Occipital lobe (tissue), 2 donors: ENCODE data around the gene BMP7. TPM values are rescaled to one million over a fixed set of nuclear protein-coding genes. Genes with fewer than 3 reads are reported as not detected.

Source experiments
- DNase-seq: peaks from one replicate; lab custom pipeline; 2025; lab: John Stamatoyannopoulos, UW
- total RNA-seq: library from RNA; depleted of rRNA; stranded (reverse); fragments of >200 nt; gene quantifications from one replicate; pipeline ENCODE4 v1.2.3, GENCODE V29; 2014

BMP7 gene
- total RNA-seq, 1 donor from 2014 or later: 8.7 TPM

- DNase-seq: no peak
These were observed 113.9 kb downstream of the BMP7 start for GRCh38 chr20:57152557-57152956.

- no peak for DNase-seq
These were observed 115.9 kb downstream of the BMP7 start for GRCh38 chr20:57150559-57150958.

DNA sequence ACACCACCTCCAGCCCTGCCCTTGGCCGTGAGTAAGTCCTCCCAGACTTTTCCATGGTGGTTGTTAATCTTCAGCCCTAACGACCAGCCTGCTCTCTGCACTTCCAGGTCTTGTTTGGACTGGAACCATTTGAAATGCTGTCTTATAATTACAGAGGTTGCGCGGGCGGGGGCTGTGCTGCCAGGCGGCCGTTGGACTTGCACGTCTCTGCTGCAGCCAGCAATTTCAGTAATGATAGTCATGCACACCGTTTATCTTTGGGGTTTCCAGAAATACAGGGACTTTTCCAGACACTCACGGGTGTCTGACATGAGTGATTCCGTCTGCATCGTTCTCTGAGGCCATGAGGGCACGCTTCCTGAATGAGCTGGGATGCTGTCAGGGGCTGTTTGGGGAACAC lies 118.2 kb downstream of the BMP7 start:
- DNase-seq: no peak

DNA sequence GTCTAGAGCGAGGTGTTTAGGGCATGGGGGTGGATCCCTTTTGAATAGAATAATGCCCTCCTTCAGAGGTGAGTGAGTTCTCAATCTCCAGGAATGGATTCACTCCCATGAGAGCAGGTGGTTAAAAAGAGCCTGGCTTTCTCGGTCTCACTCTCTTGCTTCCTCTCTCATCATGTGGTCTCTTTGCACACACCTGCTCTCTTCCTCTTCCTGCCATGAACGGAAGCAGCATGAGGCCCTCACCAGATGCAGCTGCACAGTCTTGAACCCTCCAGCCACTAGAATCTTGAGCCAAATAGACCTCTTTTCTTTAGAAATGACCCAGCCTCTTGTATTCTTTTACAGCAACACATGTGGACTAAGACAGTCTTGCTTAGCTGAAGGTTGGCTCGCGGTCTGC lies 119.3 kb downstream of the BMP7 start:
- no peak for DNase-seq

DNA sequence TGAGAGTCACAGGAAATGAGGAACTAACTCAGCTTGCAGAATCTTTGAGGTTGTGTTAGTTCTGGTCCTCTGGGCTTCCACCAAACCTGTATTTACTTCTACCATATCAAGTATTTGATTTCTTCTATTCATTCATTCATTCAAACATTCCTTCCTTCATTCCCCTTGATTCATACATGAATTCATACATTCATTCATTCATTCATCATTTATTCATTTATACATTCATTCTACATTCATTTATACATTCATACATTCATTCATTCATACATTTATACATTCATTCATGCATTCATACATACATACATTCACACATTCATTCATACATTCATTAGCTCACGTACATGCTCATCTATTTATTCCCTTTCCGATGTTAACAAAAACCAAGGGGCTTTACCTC lies 120.3 kb downstream of the BMP7 start:
- DNase-seq: no peak

GRCh38 chr20:57145089-57145631 lies 121.3 kb downstream of the BMP7 start:
- no peak for DNase-seq

DNA sequence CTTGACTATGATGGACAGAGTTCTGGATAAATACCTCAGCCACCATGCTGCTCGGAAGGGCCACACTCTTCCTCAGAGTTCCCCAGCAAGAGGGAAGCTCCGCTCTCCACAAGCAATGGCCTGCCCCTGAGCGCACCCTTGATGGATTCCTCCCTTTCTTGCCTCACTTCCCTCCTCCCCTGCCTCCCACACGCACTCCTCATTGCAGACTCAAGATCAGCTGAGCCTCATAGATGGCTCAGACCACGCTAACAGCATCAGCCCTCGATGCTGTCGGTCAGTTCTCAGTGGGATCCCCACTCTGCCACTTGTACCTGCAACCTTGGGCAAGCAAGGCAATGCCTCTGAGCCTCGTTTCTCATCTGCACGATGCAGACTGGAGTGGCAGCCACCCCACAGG lies 123.3 kb downstream of the BMP7 start:
- no peak for DNase-seq

- DNase-seq: no peak
These were observed 123.8 kb downstream of the BMP7 start for GRCh38 chr20:57142667-57143066.

- DNase-seq: no peak
These were observed 124.9 kb downstream of the BMP7 start for GRCh38 chr20:57141492-57141891.

- DNase-seq: no peak
These were observed 126.0 kb downstream of the BMP7 start for GRCh38 chr20:57140416-57140965.

DNA sequence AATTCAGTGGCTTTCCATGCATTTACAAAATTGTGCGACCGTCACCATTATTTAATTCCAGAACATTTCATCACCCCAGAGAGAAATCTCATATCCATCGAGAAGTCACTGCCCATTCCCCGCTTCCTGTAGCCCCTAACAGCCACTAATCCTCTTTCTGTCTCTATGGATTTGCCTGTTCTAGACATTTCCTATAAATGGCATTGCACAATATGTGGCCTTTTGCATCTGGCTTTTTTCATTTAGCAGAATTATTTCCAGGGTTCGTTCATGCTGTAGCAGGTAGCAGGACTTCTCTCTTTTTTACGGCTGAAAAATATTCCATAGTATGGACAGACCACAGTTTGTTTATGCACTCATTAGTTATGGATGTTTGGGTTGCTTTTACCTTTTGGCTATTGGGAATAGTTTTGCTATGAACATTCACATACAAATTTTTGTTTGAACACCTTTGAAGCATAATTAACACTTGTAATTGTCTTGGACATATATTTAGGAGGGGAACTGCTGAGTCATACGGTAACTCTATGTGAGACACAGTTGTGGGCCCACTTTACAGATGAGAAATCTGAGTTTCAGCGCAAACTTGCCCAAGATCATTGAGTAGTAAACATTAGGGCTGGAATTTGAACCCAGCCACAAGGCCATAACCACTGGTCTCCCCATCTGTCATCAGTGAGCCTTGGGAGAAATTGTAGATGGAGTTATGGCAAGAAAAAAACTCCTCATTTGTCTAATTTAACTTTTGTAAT lies 126.9 kb downstream of the BMP7 start:
- no peak for DNase-seq

GRCh38 chr20:57138198-57138995 lies 128.0 kb downstream of the BMP7 start:
- no peak for DNase-seq

DNA sequence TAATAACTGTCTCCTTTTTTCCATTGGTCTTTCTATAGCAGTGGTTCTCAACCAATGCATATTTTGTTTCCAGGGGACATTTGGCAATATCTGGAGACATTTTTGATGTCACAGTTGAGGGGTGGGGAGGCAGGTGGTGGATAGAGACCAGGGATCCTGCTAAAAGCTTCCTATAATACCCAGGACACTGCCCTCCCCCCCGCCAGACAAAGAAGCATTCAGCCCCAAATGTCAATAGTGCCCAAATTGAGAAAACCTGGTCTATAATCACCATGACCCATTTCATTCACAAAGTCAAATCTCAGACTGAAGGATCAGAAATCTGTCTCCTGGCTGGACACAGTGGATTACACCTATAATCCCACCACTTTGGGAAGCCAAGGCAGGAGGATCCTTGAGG lies 128.8 kb downstream of the BMP7 start:
- no peak for DNase-seq

DNA sequence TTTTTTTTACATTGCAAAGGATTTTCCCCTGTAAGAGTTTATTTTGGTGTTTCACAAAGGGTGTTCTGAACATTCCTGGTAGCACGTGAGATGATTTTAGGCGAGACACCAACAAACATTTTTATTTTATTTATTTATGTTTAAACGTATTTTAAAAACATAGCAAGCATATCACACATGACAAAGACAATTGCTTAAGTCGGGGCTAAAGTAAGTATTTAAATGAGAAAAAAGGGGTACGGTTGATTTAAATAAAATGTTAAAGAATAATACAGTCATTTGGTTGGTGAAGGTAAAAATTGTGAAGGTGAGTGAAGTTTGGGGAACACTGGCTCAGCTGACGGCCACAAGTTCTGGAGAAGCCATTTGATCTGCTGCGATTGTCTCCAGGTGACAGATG lies 129.7 kb downstream of the BMP7 start:
- DNase-seq: no peak

GRCh38 chr20:57135875-57136274 lies 130.6 kb downstream of the BMP7 start:
- DNase-seq: no peak

GRCh38 chr20:57134804-57135203 lies 131.6 kb downstream of the BMP7 start:
- no peak for DNase-seq

GRCh38 chr20:57133926-57134650 lies 132.4 kb downstream of the BMP7 start:
- no peak for DNase-seq

DNA sequence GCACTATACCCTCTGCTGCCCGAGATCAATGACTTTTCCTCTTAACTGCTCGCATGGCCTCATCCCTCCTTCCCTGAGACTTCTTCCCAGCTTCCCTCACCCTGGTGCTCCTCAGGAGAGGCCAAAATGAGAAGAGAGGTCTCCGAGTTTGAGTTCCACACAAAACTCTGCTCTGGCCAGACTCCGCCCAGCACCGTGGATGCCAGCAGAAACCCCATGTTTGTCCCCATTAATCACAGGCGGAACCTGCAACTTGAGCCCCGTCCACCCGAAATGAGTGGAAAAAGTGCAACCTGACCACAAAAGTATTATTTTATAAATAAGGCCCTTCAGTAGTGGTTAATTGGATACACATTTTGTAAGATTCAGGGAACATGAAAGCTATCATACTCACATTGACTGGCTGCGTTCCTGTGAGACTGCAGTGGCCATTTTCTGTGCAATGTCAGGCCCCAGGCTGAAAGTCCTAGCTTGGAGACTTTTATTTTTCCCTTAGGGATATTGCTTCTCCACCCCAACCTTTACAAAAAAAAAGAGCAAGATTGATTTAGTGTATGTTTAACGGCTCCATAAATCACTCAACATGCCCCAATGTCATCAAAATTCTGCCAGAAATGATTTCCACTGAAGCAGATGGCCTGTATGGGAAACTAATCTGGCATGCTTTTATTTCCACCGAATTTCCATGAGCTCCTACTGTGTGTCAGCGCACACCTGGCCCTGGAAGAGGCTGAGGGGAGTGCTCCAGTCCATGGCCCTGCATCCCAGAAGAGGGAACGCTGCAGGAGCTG lies 134.6 kb downstream of the BMP7 start:
- DNase-seq: no peak

DNA sequence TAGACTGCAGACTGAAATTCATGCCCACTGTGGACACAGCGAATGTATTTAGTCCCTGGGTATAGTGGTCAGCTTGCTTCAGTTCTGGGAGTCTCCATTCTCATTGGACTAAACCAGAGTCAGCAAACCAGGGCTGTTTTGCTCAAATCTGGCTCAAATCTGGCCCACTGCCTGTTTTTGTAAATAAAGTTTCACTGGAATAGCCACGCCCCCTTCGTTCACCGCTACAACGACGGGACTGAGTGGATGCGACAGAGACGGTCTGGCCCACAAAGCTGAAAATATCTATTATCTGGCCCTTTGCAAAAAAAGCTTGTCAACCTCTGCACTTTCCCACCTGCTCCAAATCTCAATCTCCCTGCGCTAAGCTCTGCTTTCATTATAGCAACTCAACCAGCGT lies 135.4 kb downstream of the BMP7 start:
- no peak for DNase-seq

GRCh38 chr20:57130160-57130772 lies 136.2 kb downstream of the BMP7 start:
- DNase-seq: no peak
